Raji (cell line): Measurements from ENCODE around the gene C10orf95.

Source experiments
- POLR2A ChIP-seq: IDR thresholded peaks from 2 replicates; pipeline ENCODE4 v1.6.1; 2011; ENCODE audit warnings: low read depth, low read length, control low read depth; ENCODE audit not compliant: insufficient read depth

C10orf95 gene

DNA sequence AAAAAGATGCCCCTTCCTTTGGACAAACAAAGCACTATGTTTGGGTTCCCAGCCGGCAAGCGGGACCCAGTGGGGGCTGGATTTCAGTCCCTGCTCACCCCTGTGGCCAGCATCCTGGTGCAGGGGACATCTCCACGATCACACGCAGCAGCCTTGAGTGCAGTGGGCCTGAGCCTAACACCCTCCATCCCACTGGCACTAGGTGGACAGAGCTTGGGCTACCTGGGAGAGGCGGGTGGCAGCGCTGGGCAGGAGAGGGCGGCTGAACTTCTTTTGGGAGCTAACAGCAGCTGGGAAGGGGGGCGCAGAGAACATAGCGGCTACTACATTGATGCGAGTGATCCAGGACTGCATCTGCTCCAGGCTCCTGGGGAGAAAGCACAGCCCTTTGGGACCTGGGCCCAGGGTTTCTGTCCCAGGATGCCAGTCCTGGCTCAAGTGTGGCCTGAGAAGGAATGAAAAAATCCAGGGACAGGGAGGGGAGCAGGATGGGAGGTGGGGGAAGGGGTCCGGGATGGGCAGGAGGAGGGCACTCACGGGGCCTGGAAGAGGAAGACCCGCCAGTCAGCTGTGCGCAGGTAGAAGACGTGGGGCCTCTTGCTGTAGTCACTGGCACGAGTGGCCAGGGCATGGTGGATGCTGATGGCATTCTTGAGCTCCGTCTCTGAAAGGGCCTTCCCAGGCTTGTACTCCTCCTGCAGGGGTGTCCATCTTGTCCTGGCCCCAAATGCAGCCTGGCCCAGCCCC lies 46.8 kb downstream of the C10orf95 start:
- TF ChIP-seq POLR2A: no peak

DNA sequence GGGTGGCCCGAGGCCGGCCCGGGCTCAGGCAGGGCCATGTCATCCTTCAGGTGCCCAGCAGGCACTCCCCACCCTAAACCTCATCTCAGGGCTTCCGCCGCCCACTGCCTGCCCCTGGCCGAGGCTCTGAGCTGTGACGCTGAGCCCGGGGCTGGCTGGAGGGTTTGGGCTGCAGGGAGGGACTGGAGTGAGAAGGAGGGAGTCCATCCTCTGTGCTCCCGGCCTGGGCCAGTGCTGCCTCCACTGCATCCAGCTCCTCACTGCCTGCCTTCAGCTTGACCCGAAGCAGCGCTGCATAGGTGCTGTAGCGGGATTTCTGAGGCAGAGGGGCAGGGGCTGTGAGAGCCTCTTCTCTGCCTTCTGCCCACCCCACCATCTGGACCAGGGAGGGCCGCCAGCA lies 48.2 kb downstream of the C10orf95 start:
- TF ChIP-seq POLR2A: no peak

DNA sequence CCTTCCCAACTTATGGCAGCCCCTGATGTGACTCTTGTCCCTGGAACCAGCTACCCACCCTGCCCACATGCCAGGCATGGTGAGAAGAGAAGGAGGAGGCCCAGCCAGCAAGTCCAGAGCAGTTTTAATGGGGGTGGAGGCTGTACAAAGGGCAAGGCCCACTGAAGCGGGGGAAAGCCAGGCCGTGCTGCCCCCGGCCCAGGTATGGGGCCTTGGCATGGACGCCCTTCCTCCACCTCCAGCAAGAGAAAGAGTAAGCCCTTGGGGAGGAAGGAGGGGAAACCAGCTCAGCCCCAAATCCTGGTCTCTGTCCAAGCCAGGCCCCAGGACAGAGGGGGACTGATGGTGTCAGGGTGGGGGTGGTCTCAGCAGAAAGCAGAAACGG lies 48.8 kb downstream of the C10orf95 start:
- no peak for TF ChIP-seq POLR2A

DNA sequence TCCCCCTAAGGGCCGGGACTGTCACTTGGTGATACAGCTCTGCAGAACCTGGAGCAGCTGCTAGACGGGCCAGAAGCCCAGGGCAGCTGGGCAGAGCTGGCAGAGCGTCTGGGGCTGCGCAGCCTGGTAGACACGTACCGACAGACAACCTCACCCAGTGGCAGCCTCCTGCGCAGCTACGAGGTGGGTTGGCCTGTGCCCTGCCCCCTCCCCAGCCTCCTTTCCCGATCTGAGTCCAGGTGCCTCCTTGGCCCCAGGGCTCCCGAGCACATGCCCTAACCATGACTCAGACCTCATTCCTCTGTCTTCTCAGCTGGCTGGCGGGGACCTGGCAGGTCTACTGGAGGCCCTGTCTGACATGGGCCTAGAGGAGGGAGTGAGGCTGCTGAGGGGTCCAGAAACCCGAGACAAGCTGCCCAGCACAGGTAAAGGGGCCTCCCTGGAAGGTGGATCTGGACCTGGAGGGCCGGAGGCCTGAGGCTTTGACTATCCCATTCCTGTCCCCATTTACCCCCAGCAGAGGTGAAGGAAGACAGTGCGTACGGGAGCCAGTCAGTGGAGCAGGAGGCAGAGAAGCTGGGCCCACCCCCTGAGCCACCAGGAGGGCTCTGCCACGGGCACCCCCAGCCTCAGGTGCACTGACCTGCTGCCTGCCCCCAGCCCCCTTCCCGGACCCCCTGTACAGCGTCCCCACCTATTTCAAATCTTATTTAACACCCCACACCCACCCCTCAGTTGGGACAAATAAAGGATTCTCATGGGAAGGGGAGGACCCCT lies 49.4 kb downstream of the C10orf95 start:
- TF ChIP-seq POLR2A: no peak

- TF ChIP-seq POLR2A: no peak
These were observed 50.0 kb downstream of the C10orf95 start for GRCh38 chr10:102401342-102401654.

DNA sequence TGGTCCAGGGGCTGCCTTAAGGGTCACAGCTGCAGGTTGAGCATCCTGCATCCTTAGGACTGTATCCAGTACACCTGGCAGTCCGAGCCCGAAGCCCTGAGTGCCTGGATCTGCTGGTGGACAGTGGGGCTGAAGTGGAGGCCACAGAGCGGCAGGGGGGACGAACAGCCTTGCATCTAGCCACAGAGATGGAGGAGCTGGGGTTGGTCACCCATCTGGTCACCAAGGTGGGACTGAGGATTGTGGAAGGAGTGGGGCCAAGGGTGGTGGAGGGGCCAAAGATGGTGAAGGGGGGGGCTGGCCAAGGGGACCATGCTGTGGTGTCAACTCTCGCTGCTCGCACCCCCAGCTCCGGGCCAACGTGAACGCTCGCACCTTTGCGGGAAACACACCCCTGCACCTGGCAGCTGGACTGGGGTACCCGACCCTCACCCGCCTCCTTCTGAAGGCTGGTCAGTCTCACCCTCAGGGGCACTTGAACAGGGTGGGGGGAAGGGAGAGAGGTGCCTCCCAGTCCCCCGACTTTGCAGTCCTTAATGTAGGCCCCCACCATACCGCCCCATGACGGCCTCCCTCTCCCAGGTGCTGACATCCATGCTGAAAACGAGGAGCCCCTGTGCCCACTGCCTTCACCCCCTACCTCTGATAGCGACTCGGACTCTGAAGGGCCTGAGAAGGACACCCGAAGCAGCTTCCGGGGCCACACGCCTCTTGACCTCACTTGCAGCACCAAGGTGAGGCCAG lies 50.6 kb downstream of the C10orf95 start:
- no peak for TF ChIP-seq POLR2A

- TF ChIP-seq POLR2A: no peak
These were observed 51.3 kb downstream of the C10orf95 start for GRCh38 chr10:102400076-102400475.
